DMS153 (cell line): ENCODE measurements around the gene ST3GAL6.

Experiments
- DNase-seq: peaks from one replicate; lab custom pipeline; 2025; lab: John Stamatoyannopoulos, UW

ST3GAL6 gene

DNA sequence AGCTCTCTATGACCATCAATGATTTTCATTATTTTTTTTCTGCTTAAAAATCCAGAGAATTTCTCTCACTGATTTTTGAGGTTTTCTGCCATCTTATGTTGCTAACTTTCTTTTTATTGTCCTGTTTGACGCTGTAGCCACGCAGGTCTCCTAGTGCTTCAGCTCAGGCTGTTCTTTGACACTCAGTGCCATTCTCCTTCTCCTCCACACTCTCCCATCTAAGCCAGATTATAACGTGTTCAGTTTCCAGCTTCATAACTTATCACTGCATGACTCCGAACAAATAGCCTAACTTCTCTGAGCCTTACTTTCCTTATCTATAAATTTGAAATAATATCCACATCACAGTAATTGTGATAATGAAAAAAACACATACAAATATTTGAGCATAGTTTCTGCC, 22.8 kb upstream of the ST3GAL6 start:
- DNase-seq, result no peak

GRCh38 chr3:98741121-98741716, 21.9 kb upstream of the ST3GAL6 start:
- DNase-seq, result no peak

DNA sequence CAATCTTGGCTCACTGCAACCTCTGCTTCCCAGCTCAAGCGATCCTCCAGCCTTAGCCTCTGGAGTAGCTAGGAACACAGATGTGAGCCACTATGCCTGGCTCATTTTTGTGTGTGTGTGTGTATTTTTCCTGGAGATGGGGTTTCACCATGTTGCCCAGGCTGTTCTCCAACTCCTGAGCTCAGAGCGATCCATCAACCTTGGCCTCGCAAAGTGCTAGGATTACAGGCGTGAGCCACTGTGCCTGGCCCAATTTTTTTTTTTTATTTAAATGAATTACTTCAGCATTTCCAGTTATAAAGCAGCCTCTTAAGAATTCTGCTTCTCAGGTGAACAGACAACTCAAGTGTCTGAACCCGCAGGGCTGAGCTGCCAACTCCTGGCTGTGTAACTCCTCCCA, 20.1 kb upstream of the ST3GAL6 start:
- no peak for DNase-seq

DNA sequence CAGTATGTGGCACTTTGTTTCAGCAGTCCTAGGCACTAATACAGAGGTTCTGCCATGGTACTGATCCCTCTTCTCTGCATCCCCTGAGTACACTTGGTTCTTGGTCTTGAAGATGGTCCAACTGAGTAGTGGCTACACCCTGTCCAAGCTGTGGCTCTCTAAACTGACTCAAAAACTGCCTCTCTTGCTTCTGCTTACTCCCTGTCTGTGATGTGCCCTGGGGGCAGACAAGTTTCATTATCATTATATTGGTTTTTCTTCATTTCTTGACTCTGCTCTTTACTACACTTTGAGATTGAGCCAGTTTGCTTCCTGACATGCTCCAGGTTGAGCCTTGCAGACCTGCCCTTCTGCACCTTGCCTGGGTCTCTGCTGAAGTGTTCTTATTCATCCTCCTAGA, 18.9 kb upstream of the ST3GAL6 start:
- no peak for DNase-seq

DNA sequence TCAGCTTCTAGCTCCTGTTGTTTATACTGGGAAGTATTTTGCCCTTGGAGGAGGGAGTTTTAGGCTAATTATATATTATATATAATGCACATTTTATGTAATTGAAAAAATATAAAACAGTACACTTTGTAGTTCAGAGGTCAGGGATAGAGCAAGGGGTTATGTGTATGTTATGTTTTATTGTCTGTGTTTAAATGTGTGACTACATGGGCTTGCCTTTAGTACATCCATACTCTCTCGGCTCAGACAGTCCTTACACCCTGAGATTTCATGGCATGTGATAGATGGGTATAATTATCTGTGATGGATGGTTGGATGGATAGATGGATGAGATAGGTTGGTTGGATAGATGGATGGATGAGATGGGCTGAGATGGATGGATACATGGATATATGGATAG, 17.4 kb upstream of the ST3GAL6 start:
- DNase-seq, result no peak

- DNase-seq, result no peak
These were observed 17.0 kb upstream of the ST3GAL6 start for GRCh38 chr3:98746122-98746521.

- no peak for DNase-seq
These were observed 16.3 kb upstream of the ST3GAL6 start for GRCh38 chr3:98746882-98747281.

GRCh38 chr3:98750276-98750919, 12.7 kb upstream of the ST3GAL6 start:
- no peak for DNase-seq

GRCh38 chr3:98754483-98754882, 8.7 kb upstream of the ST3GAL6 start:
- no peak for DNase-seq

- no peak for DNase-seq
These were observed 7.5 kb upstream of the ST3GAL6 start for GRCh38 chr3:98755601-98756000.

GRCh38 chr3:98759629-98760028, 3.5 kb upstream of the ST3GAL6 start:
- DNase-seq, result no peak

- no peak for DNase-seq
These were observed 1.4 kb upstream of the ST3GAL6 start for GRCh38 chr3:98761643-98762229.

- DNase-seq, result no peak
These were observed 779 bp downstream of the ST3GAL6 start for GRCh38 chr3:98763819-98764418.

- no peak for DNase-seq
These were observed 1.3 kb downstream of the ST3GAL6 start for GRCh38 chr3:98764472-98764884.

- DNase-seq, result no peak
These were observed 2.6 kb downstream of the ST3GAL6 start for GRCh38 chr3:98765721-98766120.

DNA sequence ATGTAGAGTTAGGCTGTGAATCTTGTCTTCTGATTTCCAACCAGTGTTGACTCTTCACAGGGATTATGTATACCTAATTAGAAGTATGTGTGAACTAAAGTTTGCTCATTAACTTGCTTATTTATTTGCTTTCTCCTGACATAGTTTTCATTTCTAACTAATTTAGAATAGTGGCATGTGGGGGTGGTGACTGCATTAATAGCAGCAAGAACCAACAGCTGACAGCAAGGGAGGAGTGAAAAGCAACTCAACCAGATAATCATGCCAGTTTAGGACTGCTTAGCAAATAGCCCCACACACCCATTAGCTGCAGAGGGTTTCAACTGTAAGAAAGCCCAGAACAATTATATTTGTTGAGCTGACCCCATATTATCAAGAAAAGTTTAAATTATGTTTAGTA, 3.8 kb downstream of the ST3GAL6 start:
- no peak for DNase-seq

GRCh38 chr3:98768961-98769360, 5.8 kb downstream of the ST3GAL6 start:
- DNase-seq, result no peak

DNA sequence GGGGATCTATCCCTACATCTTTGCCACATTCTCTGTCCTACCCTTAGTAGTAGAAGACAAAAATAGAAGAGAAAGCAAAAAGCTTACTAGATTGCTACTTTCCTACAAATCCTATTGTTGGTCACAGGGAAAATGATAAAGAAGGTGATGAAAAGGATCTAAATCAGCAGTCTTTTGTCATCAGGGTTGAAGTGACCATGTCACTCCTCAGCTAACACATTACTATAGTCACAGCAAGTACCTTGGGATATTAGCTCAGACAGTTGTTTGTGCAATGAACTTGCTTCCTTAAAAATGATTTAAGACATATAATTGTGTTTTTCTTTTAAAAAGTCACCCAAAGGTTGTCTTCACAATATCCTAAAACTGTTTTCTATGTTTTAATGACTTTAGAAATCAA, 6.3 kb downstream of the ST3GAL6 start:
- DNase-seq, result no peak

GRCh38 chr3:98770261-98771039, 7.3 kb downstream of the ST3GAL6 start:
- no peak for DNase-seq

GRCh38 chr3:98772022-98772421, 8.9 kb downstream of the ST3GAL6 start:
- DNase-seq, result no peak

- DNase-seq, result no peak
These were observed 12.5 kb downstream of the ST3GAL6 start for GRCh38 chr3:98775459-98776139.

- DNase-seq, result no peak
These were observed 13.0 kb downstream of the ST3GAL6 start for GRCh38 chr3:98776140-98776493.
